Measurements from ENCODE around the gene BTBD2.

GRCh38 chr19:2012941-2013682 lies 2.4 kb downstream of the BTBD2 start:
- TF ChIP-seq EZH2phosphoT487 (IDR thresholded peaks at IDR 0.05; ENCODE audit: low read length) (no peak), CTCF (IDR thresholded peaks at IDR 0.05; ENCODE audit: low read length) (no peak), EZH2 (optimal IDR thresholded peaks at IDR 0.05; ENCODE audit: low read depth, low read length) (no peak)

Data from MM.1S (cell line).